GM23248 (cell line): ENCODE measurements around the gene EFHB. TPM values are rescaled to one million over a fixed set of nuclear protein-coding genes. Genes with fewer than 3 reads are reported as not detected.

ENCODE experiments used
- DNase-seq: peaks from one replicate; pipeline ENCODE4 v3.0.0-alpha.2; 2015
- H2AFZ ChIP-seq: fragments of 200-600 bp; sonication (generic); 2 replicates; pipeline ENCODE4 v1.6.1; 2016; ENCODE audit warnings: antibody characterized with exemption
- H3F3A ChIP-seq: fragments of 200-600 bp; sonication (generic); 2 replicates; pipeline ENCODE4 v1.6.1; 2016; ENCODE audit warnings: mild to moderate bottlenecking, antibody characterized with exemption, mixed run types; ENCODE audit not compliant: insufficient read depth
- H3K27ac ChIP-seq: fragments of 200-600 bp; sonication (generic); 2 replicates; pipeline ENCODE4 v1.5.1; 2016; ENCODE audit warnings: mild to moderate bottlenecking
- H3K27me3 ChIP-seq: fragments of 200-600 bp; sonication (generic); replicated peaks from 2 replicates; pipeline ENCODE4 v1.6.1; 2016; ENCODE audit warnings: mild to moderate bottlenecking; ENCODE audit not compliant: insufficient read depth
- H3K36me3 ChIP-seq: fragments of 200-600 bp; sonication (generic); 2 replicates; pipeline ENCODE4 v1.6.1; 2016; ENCODE audit warnings: low read depth, mild to moderate bottlenecking
- H3K4me1 ChIP-seq: fragments of 200-600 bp; sonication (generic); 2 replicates; pipeline ENCODE4 v1.6.1; 2016; ENCODE audit warnings: mild to moderate bottlenecking; ENCODE audit not compliant: insufficient read depth
- H3K4me2 ChIP-seq: fragments of 200-600 bp; sonication (generic); one replicate; pipeline ENCODE4 v1.6.1; 2016; ENCODE audit warnings: mild to moderate bottlenecking; ENCODE audit not compliant: unreplicated experiment
- H3K4me3 ChIP-seq: fragments of 200-600 bp; sonication (generic); 2 replicates; pipeline ENCODE4 v1.5.1; 2016; ENCODE audit warnings: mild to moderate bottlenecking
- H3K79me2 ChIP-seq: fragments of 200-600 bp; sonication (generic); 2 replicates; pipeline ENCODE4 v1.6.1; 2016; ENCODE audit warnings: mild to moderate bottlenecking; ENCODE audit not compliant: insufficient read depth
- H3K9ac ChIP-seq: fragments of 200-600 bp; sonication (generic); 2 replicates; pipeline ENCODE4 v1.6.1; 2016; ENCODE audit warnings: mild to moderate bottlenecking
- H3K9me2 ChIP-seq: fragments of 200-600 bp; sonication (generic); 2 replicates; pipeline ENCODE4 v1.6.1; 2016; ENCODE audit warnings: mixed run types, mild to moderate bottlenecking, moderate library complexity; ENCODE audit not compliant: insufficient read depth
- H3K9me3 ChIP-seq: fragments of 200-600 bp; sonication (generic); one replicate; pipeline ENCODE4 v1.6.1; 2017; ENCODE audit warnings: low read depth
- H4K20me1 ChIP-seq: fragments of 200-600 bp; sonication (generic); 2 replicates; pipeline ENCODE4 v1.6.0; 2016; ENCODE audit not compliant: insufficient read depth
- EZH2 ChIP-seq: fragments of 200-600 bp; sonication (generic); IDR thresholded peaks from 2 replicates; pipeline ENCODE4 v1.6.1; 2018; ENCODE audit warnings: antibody characterized with exemption, mild to moderate bottlenecking; ENCODE audit not compliant: insufficient read depth, poor library complexity, severe bottlenecking
- EZH2phosphoT487 ChIP-seq: fragments of 200-600 bp; sonication (generic); IDR thresholded peaks from 2 replicates; pipeline ENCODE4 v1.6.1; 2018; ENCODE audit warnings: antibody characterized with exemption, moderate library complexity, mild to moderate bottlenecking, low read depth; ENCODE audit not compliant: insufficient read depth
- WGBS, 2 experiments: methylation state at CpG; one replicate each; pipeline ENCODE4 v1.1.6; 2015 to 2017; ENCODE audit warnings: low lambda C conversion rate in 2 of 2, low coverage in 1 of 2; ENCODE audit errors: missing lambda C conversion rate in 2 of 2; 5-methylcytosine and 5-hydroxymethylcytosine counted together
- in situ Hi-C: fragments of 300-500 bp; cut with MboI; formaldehyde crosslinking; loops from 2 replicates; pipeline ENCODE4 v1.15.0; 2020
- polyA plus RNA-seq: library from polyadenylated mRNA; unstranded; fragments of >200 nt; fragmentation: Nextera tagmentation; extraction: Ambion mirVana; gene quantifications from 2 replicates; pipeline ENCODE4 v1.2.1, GENCODE V29; 2016
- total RNA-seq: library from RNA; depleted of rRNA; stranded (reverse); fragments of >200 nt; shearing (Covaris generic); gene quantifications from 2 replicates; pipeline ENCODE4 v1.2.3, GENCODE V29; 2014

The EFHB gene
- total and polyA plus RNA-seq, 2 experiments from 2014 or later = 1.3 to 2.9 TPM

DNA sequence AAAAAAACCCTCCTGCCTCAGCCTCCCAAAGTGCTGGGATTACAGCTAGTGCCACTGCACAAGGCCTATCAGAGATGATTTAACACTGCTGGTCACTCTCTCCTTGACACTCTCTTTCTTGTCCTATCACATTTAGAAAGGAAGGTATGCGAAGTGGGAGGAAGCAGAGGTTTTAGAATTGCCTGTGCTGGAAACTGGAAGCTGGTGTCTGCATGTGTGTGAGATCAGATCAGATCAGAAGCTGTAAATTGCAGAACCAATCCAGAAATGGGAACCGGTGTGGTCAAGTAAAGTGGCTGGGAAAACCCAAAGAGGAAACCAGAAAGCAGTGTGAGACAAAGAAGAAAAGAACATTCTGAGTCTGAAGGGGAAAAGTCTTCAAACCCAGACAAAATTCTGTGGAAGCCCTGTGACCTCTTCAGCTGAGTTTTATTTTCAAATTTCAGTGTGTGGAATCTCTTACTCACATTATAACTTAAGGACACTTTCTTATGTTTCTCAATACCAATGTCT, 2.8 kb downstream of the EFHB start:
- no peak overlapping the region for H2AFZ ChIP-seq
- no peak overlapping the region for H3K4me3 ChIP-seq

DNA sequence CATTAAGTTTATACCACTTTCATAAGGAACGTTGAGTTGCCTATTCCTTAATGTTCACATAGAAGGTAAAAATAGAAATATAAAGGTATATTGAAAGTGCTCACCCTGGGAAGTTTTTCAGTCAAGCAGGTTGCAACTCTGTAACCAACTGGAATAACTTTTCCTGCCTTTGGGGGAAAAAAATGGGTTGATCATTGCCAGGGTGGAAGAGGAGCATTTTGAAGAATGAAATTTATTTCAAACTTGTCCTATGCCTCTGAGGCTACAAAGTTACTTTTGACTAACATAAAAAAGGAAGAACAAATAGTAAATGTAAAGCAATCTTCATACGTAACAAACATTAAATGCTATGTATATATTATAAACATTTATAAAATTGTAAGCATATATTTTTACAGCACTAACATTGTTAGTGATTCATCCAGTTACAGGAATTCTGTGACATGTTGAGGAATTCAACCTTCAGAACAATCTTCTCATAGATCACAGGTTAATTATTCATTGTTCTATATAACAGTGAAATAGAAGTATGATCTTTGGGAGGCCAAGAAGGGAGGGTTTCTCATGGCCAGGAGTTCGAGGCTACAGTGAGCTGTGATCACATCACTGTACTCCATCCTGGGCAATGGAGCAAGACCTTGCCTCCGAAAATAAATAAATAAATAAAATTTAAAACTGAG, 13.5 kb downstream of the EFHB start:
- H3K4me3 ChIP-seq = no peak overlapping the region

More for the DNA sequence above, 2.8 kb downstream of the EFHB start:
- TF ChIP-seq EZH2 = no peak
- no peak for TF ChIP-seq EZH2phosphoT487
- Histone ChIP-seq H3K79me2 (no peaks in the 10 kb centered on the region), H3K9me2 (no peaks in the 10 kb centered on the region), H3K9me3 (no peaks in the 10 kb centered on the region), H3K4me1 (0 out of 2 replicates have a peak, but pooled peaks cover 6% of the 10 kb centered on the region), H3K4me2 (no peak overlapping the region), H3K36me3 (no peaks in the 10 kb centered on the region), H3F3A (no peaks in the 10 kb centered on the region), H3K9ac (no peak overlapping the region), H4K20me1 (no peaks in the 10 kb centered on the region), H3K27ac (no peak overlapping the region), H3K27me3 (no peaks in the 10 kb centered on the region)
- in situ Hi-C loops = no loop called here
- DNase-seq = no peak
- 92 to 100% methylated on average over 2 of the region's 2 CpGs for WGBS, 2 experiments

DNA sequence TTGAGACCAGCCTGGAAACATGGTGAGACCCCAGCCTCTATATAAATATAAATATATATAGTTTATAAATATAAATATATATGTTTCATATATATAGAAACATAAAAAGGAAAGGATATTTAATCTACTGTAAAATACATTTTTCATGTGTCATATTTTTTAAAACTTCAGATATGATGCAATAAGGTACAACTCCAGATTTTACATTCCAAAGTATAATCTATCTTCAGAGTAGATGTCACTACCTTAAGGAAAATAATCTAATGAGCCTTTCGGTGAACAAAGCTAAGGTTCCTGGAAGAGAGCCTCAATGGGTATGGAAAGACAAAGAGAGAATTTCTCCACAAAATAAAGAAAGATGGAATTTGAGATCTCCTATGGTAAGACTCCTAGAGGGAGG, 16.9 kb downstream of the EFHB start:
- no peaks in the 10 kb centered on the region for H3K79me2 ChIP-seq
- H2AFZ ChIP-seq = no peak overlapping the region
- H3K27ac ChIP-seq = no peak overlapping the region
- in situ Hi-C loops = no loop called here
- 83 to 86% methylated on average over 1 of the region's 1 CpG for WGBS, 2 experiments
- no peak for DNase-seq
- H3K4me2 ChIP-seq = no peak overlapping the region
- no peaks in the 10 kb centered on the region for H3K4me1 ChIP-seq
- no peaks in the 10 kb centered on the region for H3F3A ChIP-seq
- H3K27me3 ChIP-seq = no peaks in the 10 kb centered on the region
- H3K36me3 ChIP-seq = no peaks in the 10 kb centered on the region
- H3K9me2 ChIP-seq = no peaks in the 10 kb centered on the region
- H3K9me3 ChIP-seq = no peaks in the 10 kb centered on the region
- TF ChIP-seq EZH2phosphoT487 (no peak), EZH2 (no peak)
- H4K20me1 ChIP-seq = no peaks in the 10 kb centered on the region
- H3K9ac ChIP-seq = no peak overlapping the region
- no peak overlapping the region for H3K4me3 ChIP-seq

More for the DNA sequence above, 13.5 kb downstream of the EFHB start:
- TF ChIP-seq EZH2phosphoT487 (no peak), EZH2 (no peak)
- Histone ChIP-seq H3K9me3 (no peaks in the 10 kb centered on the region), H3K4me2 (no peak overlapping the region), H4K20me1 (no peaks in the 10 kb centered on the region), H3K79me2 (no peaks in the 10 kb centered on the region), H2AFZ (no peak overlapping the region), H3K27ac (no peak overlapping the region), H3F3A (no peaks in the 10 kb centered on the region), H3K36me3 (no peaks in the 10 kb centered on the region), H3K9ac (no peak overlapping the region), H3K4me1 (no peaks in the 10 kb centered on the region), H3K9me2 (no peaks in the 10 kb centered on the region), H3K27me3 (no peaks in the 10 kb centered on the region)
- no peak for DNase-seq
- in situ Hi-C loops = no loop called here
- 57 to 58% methylated on average over 4 of the region's 4 CpGs for whole genome bisulfite sequencing, 2 experiments

DNA sequence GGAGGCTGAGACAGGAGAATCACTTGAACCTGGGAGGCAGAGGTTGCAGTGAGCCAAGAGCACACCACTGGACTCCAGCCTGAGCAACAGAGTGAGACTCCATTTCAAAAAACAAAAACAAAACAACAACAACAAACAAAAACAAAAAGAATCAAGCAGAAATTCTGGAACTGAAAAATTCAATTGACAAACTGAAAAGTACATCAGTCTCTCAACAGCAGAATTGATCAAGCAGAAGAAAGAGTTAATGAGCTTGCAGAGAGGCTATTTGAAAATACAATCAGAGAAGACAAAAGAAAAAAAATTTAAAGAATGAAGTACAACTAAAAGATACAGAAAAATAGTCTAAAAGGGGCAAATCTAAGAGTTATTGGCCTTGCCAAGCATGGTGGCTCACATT, 22.6 kb downstream of the EFHB start:
- H4K20me1 ChIP-seq = no peaks in the 10 kb centered on the region
- H2AFZ ChIP-seq = no peak overlapping the region
- no peaks in the 10 kb centered on the region for H3F3A ChIP-seq
- H3K9me2 ChIP-seq = no peaks in the 10 kb centered on the region
- no peaks in the 10 kb centered on the region for H3K4me1 ChIP-seq
- H3K4me3 ChIP-seq = no peak overlapping the region
- no peak for TF ChIP-seq EZH2phosphoT487
- no peak for TF ChIP-seq EZH2
- H3K9ac ChIP-seq = no peak overlapping the region
- no peak for DNase-seq
- H3K79me2 ChIP-seq = no peaks in the 10 kb centered on the region
- no peaks in the 10 kb centered on the region for H3K27me3 ChIP-seq
- in situ Hi-C loops = no loop called here
- no peak overlapping the region for H3K27ac ChIP-seq
- H3K9me3 ChIP-seq = no peaks in the 10 kb centered on the region
- no peaks in the 10 kb centered on the region for H3K36me3 ChIP-seq
- no peak overlapping the region for H3K4me2 ChIP-seq
